Caco-2 (cell line): ENCODE measurements around the gene KIR2DL1. TPM values are rescaled to one million over a fixed set of nuclear protein-coding genes. Genes with fewer than 3 reads are reported as not detected.
"Not testable (repeated sequence)": the region's sequence is repeated elsewhere in the genome, so short reads cannot be mapped to it uniquely, and the experiment has no call there.

Experiments
- BruUV-seq: library from RNA; stranded (reverse); fragments of 400-500 nt; replicated peaks from 2 replicates; lab custom pipeline; 2021; lab: Mats Ljungman, UMichigan
- CTCF ChIA-PET: fragments of 300-600 bp; sonication (Branson Sonifier 250); formaldehyde crosslinking; loops from one replicate; lab custom pipeline; 2022; ENCODE audit warnings: antibody characterized with exemption; lab: Charles Lee
- POLR2A ChIA-PET: fragments of 300-600 bp; sonication (Branson Sonifier 250); formaldehyde crosslinking; loops from one replicate; lab custom pipeline; 2022; ENCODE audit warnings: antibody characterized with exemption; lab: Charles Lee
- DNase-seq, 2 experiments: peaks; one replicate each; pipeline versions ENCODE4 v3.0.0 to v3.0.0-alpha.2; 2020 to 2022
- H3K27me3 ChIP-seq: replicated peaks from 2 replicates; pipeline ENCODE4 v1.6.0; 2011; ENCODE audit warnings: low read length; ENCODE audit not compliant: control insufficient read depth, insufficient read depth
- H3K36me3 ChIP-seq: 2 replicates; pipeline ENCODE4 v1.5.1; 2011; ENCODE audit warnings: low read length; ENCODE audit not compliant: control insufficient read depth, insufficient read depth
- H3K4me1 ChIP-seq: fragments of 250-450 bp; sonication (Bioruptor Pico); 2 replicates; pipeline ENCODE4 v1.5.1; 2020; ENCODE audit warnings: mild to moderate bottlenecking
- H3K4me3 ChIP-seq: 2 replicates; pipeline ENCODE4 v1.5.1; 2011; ENCODE audit warnings: low read depth, mild to moderate bottlenecking, control low read depth, low read length
- H3K9me3 ChIP-seq: fragments of 250-450 bp; sonication (Bioruptor Pico); 2 replicates; pipeline ENCODE4 v1.5.1; 2020; ENCODE audit warnings: mild to moderate bottlenecking, moderate library complexity
- H3K27ac Mint-ChIP-seq: one replicate; pipeline ENCODE4 v1.8.0; 2022; ENCODE audit warnings: mixed read lengths; ENCODE audit not compliant: unreplicated experiment
- H3K27me3 Mint-ChIP-seq: one replicate; pipeline ENCODE4 v1.8.0; 2022; ENCODE audit warnings: mixed read lengths; ENCODE audit not compliant: insufficient read depth, unreplicated experiment
- H3K36me3 Mint-ChIP-seq: one replicate; pipeline ENCODE4 v1.8.0; 2022; ENCODE audit warnings: mild to moderate bottlenecking, mixed read lengths; ENCODE audit not compliant: insufficient read depth, unreplicated experiment
- H3K4me1 Mint-ChIP-seq: one replicate; pipeline ENCODE4 v1.8.0; 2022; ENCODE audit warnings: low read depth, mixed read lengths; ENCODE audit not compliant: unreplicated experiment
- H3K4me3 Mint-ChIP-seq: one replicate; pipeline ENCODE4 v1.8.0; 2022; ENCODE audit warnings: mild to moderate bottlenecking, moderate library complexity, mixed read lengths; ENCODE audit not compliant: unreplicated experiment
- H3K9me3 Mint-ChIP-seq: one replicate; pipeline ENCODE4 v1.8.0; 2022; ENCODE audit warnings: mixed read lengths; ENCODE audit not compliant: unreplicated experiment
- intact Hi-C: fragments of 100-400 bp; cut with micrococcal nuclease; formaldehyde crosslinking; loops from one replicate; pipeline ENCODE4 v1.10.0; 2022; ENCODE audit not compliant: unreplicated experiment
- total RNA-seq: library from RNA; stranded (reverse); gene quantifications from 2 replicates; pipeline ENCODE4 v1.2.3, GENCODE V29; 2022
- TF ChIP-seq, protein P1 (sequence below), 2 experiments: fragments of 200-600 bp in 1 of 2; IDR thresholded peaks; 1 replicate in 1 of 2; 2 replicates in 1 of 2; pipeline versions ENCODE4 v1.5.1 to v1.8.0; 2011 to 2022; ENCODE audit warnings: antibody characterized with exemption in 1 of 2, control low read depth in 1 of 2, inconsistent platforms in 1 of 2, low read depth in 1 of 2, low read length in 1 of 2, mild to moderate bottlenecking in 1 of 2, moderate library complexity in 1 of 2; ENCODE audit not compliant: insufficient read depth in 1 of 2, severe bottlenecking in 1 of 2, unreplicated experiment in 1 of 2

The KIR2DL1 gene
- total RNA-seq, 1 experiment from 2014 or later = not detected

GRCh38 chr19:54729416-54730188, 40.0 kb upstream of the KIR2DL1 start:
- peaks cover 33% of the 10 kb centered on the region for H3K27me3 Mint-ChIP-seq
- H3K36me3 Mint-ChIP-seq = peaks cover 3% of the 10 kb centered on the region
- BruUV-seq = no TSS peak
- H3K4me1 Mint-ChIP-seq = no peaks in the 10 kb centered on the region
- H3K36me3 ChIP-seq = no peaks in the 10 kb centered on the region
- no peak overlapping the region for H3K27ac Mint-ChIP-seq
- DNase-seq = no peak
- peaks cover 7% of the 10 kb centered on the region for H3K9me3 Mint-ChIP-seq
- ChIA-PET CTCF (no interaction called here), POLR2A (no interaction called here)
- TF ChIP-seq, protein P1, sequence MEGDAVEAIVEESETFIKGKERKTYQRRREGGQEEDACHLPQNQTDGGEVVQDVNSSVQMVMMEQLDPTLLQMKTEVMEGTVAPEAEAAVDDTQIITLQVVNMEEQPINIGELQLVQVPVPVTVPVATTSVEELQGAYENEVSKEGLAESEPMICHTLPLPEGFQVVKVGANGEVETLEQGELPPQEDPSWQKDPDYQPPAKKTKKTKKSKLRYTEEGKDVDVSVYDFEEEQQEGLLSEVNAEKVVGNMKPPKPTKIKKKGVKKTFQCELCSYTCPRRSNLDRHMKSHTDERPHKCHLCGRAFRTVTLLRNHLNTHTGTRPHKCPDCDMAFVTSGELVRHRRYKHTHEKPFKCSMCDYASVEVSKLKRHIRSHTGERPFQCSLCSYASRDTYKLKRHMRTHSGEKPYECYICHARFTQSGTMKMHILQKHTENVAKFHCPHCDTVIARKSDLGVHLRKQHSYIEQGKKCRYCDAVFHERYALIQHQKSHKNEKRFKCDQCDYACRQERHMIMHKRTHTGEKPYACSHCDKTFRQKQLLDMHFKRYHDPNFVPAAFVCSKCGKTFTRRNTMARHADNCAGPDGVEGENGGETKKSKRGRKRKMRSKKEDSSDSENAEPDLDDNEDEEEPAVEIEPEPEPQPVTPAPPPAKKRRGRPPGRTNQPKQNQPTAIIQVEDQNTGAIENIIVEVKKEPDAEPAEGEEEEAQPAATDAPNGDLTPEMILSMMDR (IDR thresholded peaks at IDR 0.05; ENCODE audit: insufficient read depth in 1 of 2, low read depth in 1 of 2, low read length in 1 of 2, severe bottlenecking in 1 of 2, unreplicated experiment in 1 of 2) = no peak
- H3K9me3 ChIP-seq = no peaks in the 10 kb centered on the region
- no peak overlapping the region for H3K4me3 Mint-ChIP-seq
- H3K4me1 ChIP-seq = no peaks in the 10 kb centered on the region
- H3K27me3 ChIP-seq = no peaks in the 10 kb centered on the region; the same call in 1 of the 2 replicates
- intact Hi-C loops = no loop called here
- no peak overlapping the region for H3K4me3 ChIP-seq

GRCh38 chr19:54731191-54731590, 38.4 kb upstream of the KIR2DL1 start:
- no peaks in the 10 kb centered on the region for H3K9me3 Mint-ChIP-seq
- intact Hi-C loops = no loop called here
- no peaks in the 10 kb centered on the region for H3K9me3 ChIP-seq

DNA sequence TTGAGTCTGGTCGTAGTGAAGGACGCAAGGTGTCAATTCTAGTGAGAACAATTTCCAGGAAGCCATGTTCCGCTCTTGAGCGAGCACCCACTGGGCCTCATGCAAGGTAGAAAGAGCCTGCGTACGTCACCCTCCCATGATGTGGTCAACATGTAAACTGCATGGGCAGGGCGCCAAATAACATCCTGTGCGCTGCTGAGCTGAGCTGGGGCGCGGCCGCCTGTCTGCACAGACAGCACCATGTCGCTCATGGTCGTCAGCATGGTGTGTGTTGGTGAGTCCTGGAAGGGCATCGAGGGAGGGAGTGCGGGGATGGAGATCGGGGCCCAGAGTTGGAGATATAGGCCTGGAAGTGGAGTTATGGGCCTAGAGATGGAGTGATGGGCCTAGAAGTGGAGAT, 31.3 kb upstream of the KIR2DL1 start, which contains the start of gene KIR2DL3:
KIR2DL3 (plus strand) TSS at position 208 of the 400 bp plus-strand sequence; CDS start at position 241, 33 bp downstream.
- CTCF ChIA-PET, POLR2A ChIA-PET, H3K4me1 Mint-ChIP-seq, H3K36me3 Mint-ChIP-seq, H3K9me3 ChIP-seq, H3K9me3 Mint-ChIP-seq, BruUV-seq, DNase-seq, H3K4me3 Mint-ChIP-seq, H3K36me3 ChIP-seq, H3K27me3 ChIP-seq, H3K27ac Mint-ChIP-seq, intact Hi-C loops, H3K4me1 ChIP-seq, H3K4me3 ChIP-seq: not testable (repeated sequence)
- peaks cover 20% of the 10 kb centered on the region for H3K27me3 Mint-ChIP-seq

More at GRCh38 chr19:54731191-54731590, 38.4 kb upstream of the KIR2DL1 start:
- POLR2A ChIA-PET = no interaction called here
- CTCF ChIA-PET = interaction anchor here (0.6 kb wide), 1 partner anchor 250 kb away, joined by 6 read pairs; no protein-coding TSS in a partner anchor
- Mint-ChIP-seq H3K4me1 (no peaks in the 10 kb centered on the region), H3K4me3 (no peak overlapping the region), H3K27ac (no peak overlapping the region), H3K27me3 (peaks cover 39% of the 10 kb centered on the region), H3K36me3 (no peaks in the 10 kb centered on the region)
- H3K4me1 ChIP-seq = no peaks in the 10 kb centered on the region
- TF ChIP-seq, protein P1 (IDR thresholded peaks at IDR 0.05; ENCODE audit: insufficient read depth in 1 of 2, low read depth in 1 of 2, low read length in 1 of 2, severe bottlenecking in 1 of 2, unreplicated experiment in 1 of 2) = no peak
- H3K27me3 ChIP-seq = no peaks in the 10 kb centered on the region; the same call in 1 of the 2 replicates
- no peak for DNase-seq
- H3K4me3 ChIP-seq = no peak overlapping the region
- no TSS peak for BruUV-seq
- H3K36me3 ChIP-seq = no peaks in the 10 kb centered on the region
